GM12878 (cell line): ENCODE results near the gene NSUN5. TPM values are rescaled to one million over a fixed set of nuclear protein-coding genes. Genes with fewer than 3 reads are reported as not detected.

Source experiments
- ATAC-seq: fragments of 200-7000 bp; cut with Tn5 transposase; 3 replicates; pipeline ENCODE4 v1.9.1; 2020; ENCODE audit warnings: mild to moderate bottlenecking, moderate library complexity
- BruUV-seq: library from RNA; stranded (reverse); fragments of 400-500 nt; replicated peaks from 2 replicates; lab custom pipeline; 2021; lab: Mats Ljungman, UMichigan
- CTCF ChIA-PET: fragments of 300-600 bp; sonication (Branson Sonifier 250); formaldehyde crosslinking; extraction: SDS; loops from one replicate; lab custom pipeline; 2021; ENCODE audit warnings: inconsistent platforms; lab: Yijun Ruan, JAX
- POLR2A ChIA-PET: fragments of 350-600 bp; formaldehyde crosslinking; extraction: SDS; loops from one replicate; lab custom pipeline; 2021; ENCODE audit warnings: inconsistent platforms; lab: Charles Lee
- RAD21 ChIA-PET: fragments of 300-600 bp; sonication (Branson Sonifier 250); formaldehyde crosslinking; loops from one replicate; lab custom pipeline; 2023; ENCODE audit warnings: antibody characterized with exemption; ENCODE audit not compliant: unreplicated experiment; lab: Charles Lee
- SMC1A ChIA-PET: fragments of 300-600 bp; sonication (Branson Sonifier 250); formaldehyde crosslinking; loops from one replicate; lab custom pipeline; 2023; ENCODE audit not compliant: unreplicated experiment, uncharacterized antibody; lab: Charles Lee
- DNase-seq: peaks from one replicate; pipeline ENCODE4 v3.0.0-alpha.2; 2011; ENCODE audit warnings: low read depth, low spot score
- FAIRE-seq: peaks from 3 replicates; lab custom pipeline; 2011; peaks lifted over from hg19 to GRCh38; lab: Jason Lieb, UNC
- H2AFZ ChIP-seq: 2 replicates; pipeline ENCODE4 v1.6.0; 2011; ENCODE audit warnings: low read depth, low read length, control low read depth; ENCODE audit not compliant: control insufficient read depth
- H3K27ac ChIP-seq: 2 replicates; pipeline ENCODE4 v1.5.1; 2011; ENCODE audit warnings: control low read depth; ENCODE audit not compliant: control insufficient read depth, insufficient read depth
- H3K27me3 ChIP-seq, 2 experiments: replicated peaks in 1 of 2; 2 replicates each; pipeline versions ENCODE4 v1.6.0 to v1.6.1; 2011; ENCODE audit warnings: low read length in 1 of 2; ENCODE audit not compliant: control insufficient read depth in 2 of 2, insufficient read depth in 2 of 2
- H3K36me3 ChIP-seq, 2 experiments: 2 replicates each; pipeline ENCODE4 v1.5.1; 2011; ENCODE audit warnings: low read length in 1 of 2; ENCODE audit not compliant: control insufficient read depth in 2 of 2, insufficient read depth in 2 of 2
- H3K4me1 ChIP-seq: 2 replicates; pipeline ENCODE4 v1.6.1; 2011; ENCODE audit warnings: mild to moderate bottlenecking, low read length, moderate library complexity, mixed read lengths; ENCODE audit not compliant: control insufficient read depth, insufficient read depth
- H3K4me2 ChIP-seq: 2 replicates; pipeline ENCODE4 v1.6.0; 2011; ENCODE audit warnings: control low read depth; ENCODE audit not compliant: control insufficient read depth, insufficient read depth
- H3K4me3 ChIP-seq: fragments of 200-600 bp; sonication (generic); 2 replicates; pipeline ENCODE4 v1.5.1; 2016
- H3K79me2 ChIP-seq: 2 replicates; pipeline ENCODE4 v1.6.0; 2011; ENCODE audit warnings: low read length; ENCODE audit not compliant: control insufficient read depth, insufficient read depth
- H3K9ac ChIP-seq: 2 replicates; pipeline ENCODE4 v1.8.0; 2011; ENCODE audit warnings: low read length, control low read depth, mixed read lengths; ENCODE audit not compliant: control insufficient read depth, insufficient read depth
- H3K9me3 ChIP-seq: replicated peaks from 3 replicates; pipeline ENCODE4 v1.5.1; 2011; ENCODE audit warnings: mild to moderate bottlenecking, low read length; ENCODE audit not compliant: control insufficient read depth, insufficient read depth
- H4K20me1 ChIP-seq: 2 replicates; pipeline ENCODE4 v1.6.0; 2011; ENCODE audit not compliant: control insufficient read depth, insufficient read depth
- BCL11A ChIP-seq: IDR thresholded peaks from 2 replicates; pipeline ENCODE4 v1.6.1; 2011; ENCODE audit warnings: low read depth, low read length
- CUX1 ChIP-seq: IDR thresholded peaks from 2 replicates; pipeline ENCODE4 v1.6.1; 2012; ENCODE audit warnings: improper control_type of control experiment, low read depth, low read length; ENCODE audit not compliant: insufficient replicate concordance
- EP300 ChIP-seq, 2 experiments: fragments of 150-350 bp in 1 of 2; IDR thresholded peaks; 2 replicates each; pipeline ENCODE4 v1.6.1; 2011 to 2012; ENCODE audit warnings: low read depth in 2 of 2, low read length in 2 of 2, borderline replicate concordance in 1 of 2, improper control_type of control experiment in 1 of 2, inconsistent platforms in 1 of 2; ENCODE audit not compliant: control insufficient read depth in 1 of 2
- HDAC2 ChIP-seq: fragments of 200-600 bp; sonication (generic); IDR thresholded peaks from 2 replicates; pipeline ENCODE4 v1.6.1; 2017
- IKZF1 ChIP-seq: fragments of 450-650 bp; conservative IDR thresholded peaks from 2 replicates; pipeline ENCODE4 v1.6.1; 2017; ENCODE audit warnings: antibody characterized with exemption, mild to moderate bottlenecking
- IKZF2 ChIP-seq, 2 experiments: fragments of 450-650 bp; IDR thresholded peaks; 2 replicates each; pipeline ENCODE4 v1.6.1; 2017; ENCODE audit warnings: mild to moderate bottlenecking in 2 of 2, moderate library complexity in 2 of 2
- JUNB ChIP-seq: IDR thresholded peaks from 2 replicates; pipeline ENCODE4 v1.6.1; 2016; ENCODE audit warnings: antibody characterized with exemption, mild to moderate bottlenecking
- KLF5 ChIP-seq: fragments of 450-650 bp; IDR thresholded peaks from 2 replicates; pipeline ENCODE4 v1.6.1; 2014; ENCODE audit warnings: mild to moderate bottlenecking; ENCODE audit not compliant: partially characterized antibody
- NFYA ChIP-seq: IDR thresholded peaks from 2 replicates; pipeline ENCODE4 v1.6.1; 2011; ENCODE audit warnings: low read depth, mild to moderate bottlenecking, low read length, improper control_type of control experiment, borderline replicate concordance
- RBBP5 ChIP-seq: fragments of 200-600 bp; sonication (generic); conservative IDR thresholded peaks from 2 replicates; pipeline ENCODE4 v1.6.1; 2016
- REST ChIP-seq: IDR thresholded peaks from 2 replicates; pipeline ENCODE4 v1.6.1; 2012; ENCODE audit warnings: mild to moderate bottlenecking, low read depth, low read length
- YBX1 ChIP-seq: fragments of 450-650 bp; IDR thresholded peaks from 2 replicates; pipeline ENCODE4 v1.6.1; 2016; ENCODE audit warnings: antibody characterized with exemption
- ZBTB11 ChIP-seq: fragments of 450-650 bp; formaldehyde crosslinking; IDR thresholded peaks from 2 replicates; pipeline ENCODE4 v1.5.0; 2022; ENCODE audit warnings: mild to moderate bottlenecking, missing genetic modification characterization
- WGBS: methylation state at CpG from one replicate; pipeline ENCODE4 v1.1.6; 2016; ENCODE audit warnings: low lambda C conversion rate; ENCODE audit not compliant: insufficient replicate concordance, insufficient coverage; ENCODE audit errors: missing lambda C conversion rate; 5-methylcytosine and 5-hydroxymethylcytosine counted together
- in situ Hi-C: fragments of 300-500 bp; cut with MboI; formaldehyde crosslinking; loops from 9 replicates; pipeline ENCODE4 v1.14.3; 2018; ENCODE audit warnings: mixed read lengths
- intact Hi-C: fragments of 100-400 bp; cut with micrococcal nuclease; formaldehyde crosslinking; loops from one replicate; pipeline ENCODE4 v1.14.2; 2022; ENCODE audit not compliant: unreplicated experiment
- polyA plus RNA-seq, 11 experiments: library from polyadenylated mRNA; depleted of rRNA in 4 of 11; unstranded in 6 of 11; stranded (reverse) in 5 of 11; fragments of >200 nt; fragmentation: Nextera tagmentation in 4 of 11; fragmentation: Illumina TruSeq in 1 of 11; extraction: Ambion mirVana in 4 of 11; extraction: Trizol in 1 of 11; gene quantifications; 1 replicate in 1 of 11; 2 replicates in 10 of 11; pipeline versions ENCODE4 v1.2.1 to v1.2.3, GENCODE V29; 2011 to 2016; ENCODE audit warnings: inconsistent platforms in 2 of 11, missing spikeins in 2 of 11, low read depth in 1 of 11
- total RNA-seq, 4 experiments: library from RNA; depleted of rRNA in 3 of 4; stranded (reverse); fragments of >200 nt in 3 of 4; fragmentation: Illumina TruSeq in 1 of 4; extraction: Trizol in 1 of 4; gene quantifications; 2 replicates each; pipeline versions ENCODE4 v1.2.1 to v1.2.3, GENCODE V29; 2013 to 2021

The NSUN5 gene
- total and polyA plus RNA-seq, 10 of the 15 experiments (the other 5 are each of a cell fraction or from before 2014, with no cell fraction given) = 2.0 to 63.4 (median 38.2) TPM

GRCh38 chr7:73345538-73345937, 36.9 kb upstream of the NSUN5 start:
- ChIA-PET SMC1A (no interaction called here), RAD21 (interaction anchor here (0.6 kb wide), 1 partner anchor 9 kb away, joined by 3 read pairs; no protein-coding TSS in a partner anchor), CTCF (interaction anchor here (1.0 to 1.3 kb wide), 3 partner anchors 22 to 106 kb away, joined by 3 to 4 read pairs (median 3); no protein-coding TSS in a partner anchor), POLR2A (interaction anchor here (0.7 kb wide), 1 partner anchor 11 kb away, joined by 3 read pairs; no protein-coding TSS in a partner anchor)
- Histone ChIP-seq H3K27me3 (no peaks in the 10 kb centered on the region; a peak in 1 of 4 replicates), H3K27ac (no peak overlapping the region), H3K36me3 (no peaks in the 10 kb centered on the region), H3K4me2 (no peak overlapping the region), H3K79me2 (no peaks in the 10 kb centered on the region), H3K4me1 (no peaks in the 10 kb centered on the region), H3K4me3 (no peak overlapping the region), H2AFZ (no peak overlapping the region), H3K9ac (no peak overlapping the region), H4K20me1 (no peaks in the 10 kb centered on the region), H3K9me3 (no peaks in the 10 kb centered on the region)
- FAIRE-seq = no peak
- 18% methylated on average over 4 of the region's 4 CpGs for WGBS
- no peak for ATAC-seq
- intact Hi-C loops = no loop called here
- in situ Hi-C loops = no loop called here
- no peak for DNase-seq
- BruUV-seq = no TSS peak
- TF ChIP-seq YBX1 (no peak), IKZF2 (IDR thresholded peaks at IDR 0.05) (no peak), JUNB (no peak), EP300 (IDR thresholded peaks at IDR 0.05; ENCODE audit: borderline replicate concordance in 1 of 2, control insufficient read depth in 1 of 2, low read depth in 2 of 2, low read length in 2 of 2) (no peak), NFYA (no peak), IKZF1 (no peak), RBBP5 (no peak), BCL11A (no peak), REST (no peak), CUX1 (no peak), HDAC2 (no peak), KLF5 (no peak), ZBTB11 (no peak)
